Fibroblast of lung (primary cell): ENCODE measurements around the gene GPC6.

Experiments used
- EZH2 ChIP-seq: IDR thresholded peaks from 2 replicates; pipeline ENCODE4 v1.5.1; 2012; ENCODE audit warnings: low read length, control low read depth, mild to moderate bottlenecking; ENCODE audit errors: missing control alignments
- TF ChIP-seq, protein P1 (sequence below), 2 donors: IDR thresholded peaks in 1 of 2; conservative IDR thresholded peaks in 1 of 2; 1 replicate in 1 of 2; 2 replicates in 1 of 2; pipeline ENCODE4 v1.5.1; 2011 to 2012; ENCODE audit warnings: low read length in 2 of 2, control low read depth in 1 of 2, inconsistent platforms in 1 of 2, low read depth in 1 of 2, mild to moderate bottlenecking in 1 of 2

- TF ChIP-seq, protein P1, sequence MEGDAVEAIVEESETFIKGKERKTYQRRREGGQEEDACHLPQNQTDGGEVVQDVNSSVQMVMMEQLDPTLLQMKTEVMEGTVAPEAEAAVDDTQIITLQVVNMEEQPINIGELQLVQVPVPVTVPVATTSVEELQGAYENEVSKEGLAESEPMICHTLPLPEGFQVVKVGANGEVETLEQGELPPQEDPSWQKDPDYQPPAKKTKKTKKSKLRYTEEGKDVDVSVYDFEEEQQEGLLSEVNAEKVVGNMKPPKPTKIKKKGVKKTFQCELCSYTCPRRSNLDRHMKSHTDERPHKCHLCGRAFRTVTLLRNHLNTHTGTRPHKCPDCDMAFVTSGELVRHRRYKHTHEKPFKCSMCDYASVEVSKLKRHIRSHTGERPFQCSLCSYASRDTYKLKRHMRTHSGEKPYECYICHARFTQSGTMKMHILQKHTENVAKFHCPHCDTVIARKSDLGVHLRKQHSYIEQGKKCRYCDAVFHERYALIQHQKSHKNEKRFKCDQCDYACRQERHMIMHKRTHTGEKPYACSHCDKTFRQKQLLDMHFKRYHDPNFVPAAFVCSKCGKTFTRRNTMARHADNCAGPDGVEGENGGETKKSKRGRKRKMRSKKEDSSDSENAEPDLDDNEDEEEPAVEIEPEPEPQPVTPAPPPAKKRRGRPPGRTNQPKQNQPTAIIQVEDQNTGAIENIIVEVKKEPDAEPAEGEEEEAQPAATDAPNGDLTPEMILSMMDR (conservative IDR thresholded peaks at IDR 0.05 in 1 of 2, IDR thresholded peaks at IDR 0.05 in 1 of 2; ENCODE audit: low read depth in 1 of 2, low read length in 2 of 2), result no peak
- TF ChIP-seq EZH2, result no peak
Measured at GRCh38 chr13:94195715-94196114, 969.1 kb downstream of the GPC6 start.
